GM04504 (cell line): ENCODE data around the gene POLR2E.

Source experiments
- DNase-seq: peaks from one replicate; pipeline ENCODE4 v3.0.0-alpha.2; 2012; ENCODE audit warnings: low read depth

The POLR2E gene

GRCh38 chr19:1063909-1064660 is 31.1 kb downstream of the POLR2E start:
- DNase-seq, result no peak

- no peak for DNase-seq
Observed at GRCh38 chr19:1063030-1063908, 31.9 kb downstream of the POLR2E start.

- DNase-seq, result no peak
Observed at GRCh38 chr19:1062387-1063029, 32.7 kb downstream of the POLR2E start.

DNA sequence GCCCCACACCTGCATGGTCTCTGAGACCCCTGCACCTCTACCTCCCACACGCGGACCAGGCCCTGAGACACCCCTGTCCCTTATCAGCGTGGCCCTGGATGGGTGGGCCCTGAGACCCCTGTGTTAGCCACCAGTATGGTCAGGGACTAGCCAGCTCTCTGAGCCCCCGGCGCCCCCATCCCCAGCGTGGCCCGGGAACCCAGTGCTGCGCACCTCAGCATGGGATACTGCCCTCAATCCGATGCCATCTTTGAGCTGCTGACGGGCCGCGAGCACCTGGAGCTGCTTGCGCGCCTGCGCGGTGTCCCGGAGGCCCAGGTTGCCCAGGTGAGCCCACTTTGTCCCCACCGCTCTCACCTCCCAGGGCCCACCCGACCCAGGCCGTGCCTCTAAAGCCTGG is 33.2 kb downstream of the POLR2E start:
- no peak for DNase-seq

DNA sequence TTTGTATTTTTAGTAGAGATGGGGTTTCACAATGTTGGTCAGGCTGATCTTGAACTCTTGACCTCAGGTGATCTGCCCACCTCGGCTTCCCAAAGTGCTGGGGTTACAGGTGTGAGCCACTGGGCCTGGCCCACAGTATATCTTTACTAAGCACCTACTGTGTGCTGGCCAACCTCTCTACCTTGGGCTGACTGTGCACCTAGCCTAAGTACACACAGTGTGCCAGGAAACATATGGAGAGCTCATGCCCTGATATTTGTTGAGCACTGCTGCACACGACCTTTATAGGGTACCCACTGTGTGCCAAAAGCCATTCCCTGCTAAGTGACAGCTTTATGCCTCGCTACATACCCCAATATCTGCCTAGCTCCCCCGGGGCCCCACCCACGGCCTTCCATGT is 34.5 kb downstream of the POLR2E start:
- DNase-seq, result no peak

GRCh38 chr19:1058112-1058511 is 37.1 kb downstream of the POLR2E start:
- DNase-seq, result no peak

- DNase-seq, result no peak
Observed at GRCh38 chr19:1057176-1057855, 37.9 kb downstream of the POLR2E start.

DNA sequence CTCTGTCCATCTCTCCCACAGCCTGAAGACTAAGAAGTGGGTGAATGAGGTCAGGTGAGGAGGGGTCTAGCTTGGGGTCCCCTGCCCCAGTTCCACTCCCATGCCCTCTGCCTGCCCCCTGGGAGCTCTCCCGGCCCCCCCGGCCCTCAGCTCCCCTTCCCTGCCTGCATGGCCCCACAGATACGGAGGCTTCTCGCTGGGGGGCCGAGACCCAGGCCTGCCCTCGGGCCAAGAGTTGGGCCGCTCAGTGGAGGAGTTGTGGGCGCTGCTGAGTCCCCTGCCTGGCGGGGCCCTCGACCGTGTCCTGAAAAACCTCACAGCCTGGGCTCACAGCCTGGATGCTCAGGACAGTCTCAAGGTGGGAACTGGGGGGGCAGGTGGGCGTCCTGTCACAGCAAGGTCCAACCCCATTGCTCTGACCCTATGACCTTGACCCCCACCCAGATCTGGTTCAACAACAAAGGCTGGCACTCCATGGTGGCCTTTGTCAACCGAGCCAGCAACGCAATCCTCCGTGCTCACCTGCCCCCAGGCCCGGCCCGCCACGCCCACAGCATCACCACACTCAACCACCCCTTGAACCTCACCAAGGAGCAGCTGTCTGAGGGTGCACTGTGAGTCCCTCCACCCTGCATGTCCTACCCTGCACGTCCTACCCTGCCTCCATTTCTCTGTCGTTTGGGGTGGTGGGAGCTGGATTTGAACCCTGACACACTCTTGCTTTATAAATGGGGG is 39.1 kb downstream of the POLR2E start:
- DNase-seq, result no peak

- no peak for DNase-seq
Observed at GRCh38 chr19:1055028-1055425, 40.1 kb downstream of the POLR2E start.

GRCh38 chr19:1054102-1055027 is 40.8 kb downstream of the POLR2E start:
- no peak for DNase-seq

GRCh38 chr19:1053176-1054101 is 41.7 kb downstream of the POLR2E start:
- DNase-seq, result no peak

DNA sequence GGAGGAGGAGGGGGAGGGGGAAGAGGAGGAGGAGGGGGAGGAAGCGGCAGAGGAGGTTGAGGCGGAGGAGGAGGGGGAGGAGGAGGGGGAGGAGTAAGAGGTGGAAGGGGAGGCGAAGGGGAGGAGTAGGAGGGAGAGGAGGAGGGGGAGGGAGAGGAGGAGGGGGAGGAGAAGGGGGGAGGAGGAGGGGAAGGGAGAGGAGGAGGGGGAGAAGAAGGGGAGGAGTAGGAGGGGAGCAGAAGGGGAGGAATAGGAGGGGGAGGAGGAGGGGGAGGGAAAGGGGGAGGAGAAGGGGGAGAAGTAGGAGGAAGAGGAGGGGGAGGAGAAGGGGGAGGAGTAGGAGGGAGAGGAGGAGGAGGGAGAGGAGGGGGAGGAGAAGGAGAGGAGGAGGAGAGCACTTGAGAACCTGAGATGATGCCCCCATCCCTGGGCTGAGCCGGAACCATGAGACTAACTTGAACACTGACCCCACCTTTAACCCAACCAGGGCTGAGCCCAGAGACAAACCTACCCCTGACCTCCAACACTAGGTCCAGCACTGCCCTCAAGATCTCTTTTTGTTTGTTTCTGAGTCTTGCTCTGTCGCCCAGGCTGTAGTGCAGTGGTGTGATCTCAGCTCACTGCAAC is 42.7 kb downstream of the POLR2E start:
- DNase-seq, result no peak

GRCh38 chr19:1051791-1052190 is 43.4 kb downstream of the POLR2E start:
- no peak for DNase-seq

DNA sequence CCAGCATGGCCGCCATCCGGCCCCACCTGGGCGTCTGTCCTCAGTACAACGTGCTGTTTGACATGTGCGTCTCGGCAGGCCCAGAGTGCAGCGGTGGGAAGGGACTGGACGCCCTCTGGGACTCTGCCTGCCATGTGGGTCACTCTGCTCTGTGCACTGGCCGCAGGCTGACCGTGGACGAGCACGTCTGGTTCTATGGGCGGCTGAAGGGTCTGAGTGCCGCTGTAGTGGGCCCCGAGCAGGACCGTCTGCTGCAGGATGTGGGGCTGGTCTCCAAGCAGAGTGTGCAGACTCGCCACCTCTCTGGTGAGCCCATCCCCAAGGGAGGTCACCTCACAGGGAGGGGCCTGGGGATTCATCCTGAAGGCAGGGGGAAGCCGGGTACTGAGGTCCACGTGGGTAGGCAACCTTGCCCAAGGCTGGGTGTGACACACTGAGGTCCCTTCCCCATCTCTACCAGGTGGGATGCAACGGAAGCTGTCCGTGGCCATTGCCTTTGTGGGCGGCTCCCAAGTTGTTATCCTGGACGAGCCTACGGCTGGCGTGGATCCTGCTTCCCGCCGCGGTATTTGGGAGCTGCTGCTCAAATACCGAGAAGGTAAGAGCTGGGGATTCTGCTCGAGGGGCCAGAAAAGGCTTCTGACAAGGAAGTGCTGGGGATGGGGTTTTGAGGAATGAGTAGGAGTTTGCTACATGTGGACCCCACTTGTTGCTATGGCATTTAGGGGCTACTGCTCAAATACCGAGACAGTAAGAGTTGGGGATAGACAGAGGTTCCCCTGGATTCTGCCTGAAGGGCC is 44.0 kb downstream of the POLR2E start:
- no peak for DNase-seq

- no peak for DNase-seq
Observed at GRCh38 chr19:1049800-1050199, 45.4 kb downstream of the POLR2E start.

- no peak for DNase-seq
Observed at GRCh38 chr19:1049106-1049505, 46.1 kb downstream of the POLR2E start.

DNA sequence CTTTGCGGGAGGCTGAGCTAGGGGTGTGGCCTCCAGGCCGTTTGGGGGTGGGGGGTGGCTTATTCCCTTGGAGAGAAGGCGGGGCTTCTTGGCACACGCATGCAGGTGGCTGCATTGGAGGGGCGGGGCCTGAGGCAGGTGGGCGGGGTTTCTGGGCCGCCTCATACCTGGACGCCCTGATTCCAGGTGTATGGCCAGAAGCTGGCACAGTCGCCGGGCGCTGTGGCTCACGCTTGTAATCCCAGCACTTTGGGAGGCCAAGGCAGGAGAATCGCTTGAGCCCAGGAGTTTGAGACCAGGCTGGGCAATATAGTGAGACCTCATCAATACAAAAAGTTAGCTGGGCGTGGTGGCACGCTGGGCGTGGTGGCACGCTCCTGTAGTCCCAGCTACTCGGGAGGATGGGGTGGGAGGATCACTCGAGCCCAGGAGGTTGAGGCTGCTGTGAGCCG is 47.5 kb downstream of the POLR2E start:
- DNase-seq, result no peak
